Upper lobe of left lung (tissue), 4 donors: Measurements from ENCODE around the gene LIN52.

ENCODE experiments used
- CTCF ChIP-seq, 6 experiments: fragments of 450-650 bp in 4 of 6; fragments of 200-600 bp in 2 of 6; sonication (generic) in 2 of 6; IDR thresholded peaks; one replicate each; pipeline ENCODE4 v1.5.1; 2016 to 2019; ENCODE audit warnings: antibody characterized with exemption in 6 of 6
- EP300 ChIP-seq, 4 donors: sonication (generic); formaldehyde crosslinking; IDR thresholded peaks; one replicate each; pipeline ENCODE4 v1.5.1; 2017; ENCODE audit warnings: antibody characterized with exemption in 4 of 4, control low read depth in 2 of 4
- POLR2A ChIP-seq, 4 donors: fragments of 450-650 bp; IDR thresholded peaks; one replicate each; pipeline ENCODE4 v1.5.1; 2016 to 2017; ENCODE audit warnings: antibody characterized with exemption in 4 of 4, mild to moderate bottlenecking in 2 of 4

GRCh38 chr14:74160763-74161162, 76.0 kb downstream of the LIN52 start:
- TF ChIP-seq EP300 (IDR thresholded peaks at IDR 0.05): no peak
- TF ChIP-seq POLR2A (IDR thresholded peaks at IDR 0.05): no peak
- no peak for TF ChIP-seq CTCF (IDR thresholded peaks at IDR 0.05)
